Mesendoderm (in vitro differentiated cells): ENCODE measurements around the gene CRTC3. TPM values are rescaled to one million over a fixed set of nuclear protein-coding genes. Genes with fewer than 3 reads are reported as not detected.

Experiments
- DNase-seq: peaks from one replicate; pipeline ENCODE4 v3.0.0; 2013
- H2AK5ac ChIP-seq: 2 replicates; pipeline ENCODE4 v1.6.1; 2013; ENCODE audit warnings: low read length, inconsistent platforms
- H2BK120ac ChIP-seq: 2 replicates; pipeline ENCODE4 v1.6.1; 2013; ENCODE audit warnings: low read depth, mild to moderate bottlenecking, low read length, moderate library complexity, mixed read lengths
- H2BK15ac ChIP-seq: replicated peaks from 2 replicates; pipeline ENCODE4 v1.6.1; 2013; ENCODE audit warnings: low read depth, mild to moderate bottlenecking, moderate library complexity
- H2BK5ac ChIP-seq: 2 replicates; pipeline ENCODE4 v1.6.1; 2013; ENCODE audit warnings: low read length, inconsistent platforms
- H3K18ac ChIP-seq: 2 replicates; pipeline ENCODE4 v1.6.1; 2013; ENCODE audit warnings: mild to moderate bottlenecking, low read length, mixed read lengths
- H3K23ac ChIP-seq: one replicate; pipeline ENCODE4 v1.6.1; 2013; ENCODE audit warnings: low read length
- H3K27ac ChIP-seq: 2 replicates; pipeline ENCODE4 v1.5.1; 2013; ENCODE audit warnings: low read depth, mild to moderate bottlenecking, inconsistent platforms, low read length, moderate library complexity
- H3K27me3 ChIP-seq: 2 replicates; pipeline ENCODE4 v1.6.1; 2013; ENCODE audit warnings: low read length, control low read depth, mild to moderate bottlenecking, inconsistent platforms; ENCODE audit not compliant: insufficient read depth, poor library complexity
- H3K36me3 ChIP-seq: 2 replicates; pipeline ENCODE4 v1.6.1; 2013; ENCODE audit warnings: low read length, inconsistent platforms; ENCODE audit not compliant: control insufficient read depth, insufficient read depth
- H3K4ac ChIP-seq: one replicate; pipeline ENCODE4 v1.6.1; 2013; ENCODE audit warnings: low read depth, mild to moderate bottlenecking, low read length, moderate library complexity
- H3K4me1 ChIP-seq: 2 replicates; pipeline ENCODE4 v1.6.1; 2013; ENCODE audit warnings: low read depth, low read length, inconsistent platforms; ENCODE audit not compliant: control insufficient read depth
- H3K4me2 ChIP-seq: 2 replicates; pipeline ENCODE4 v1.6.1; 2013; ENCODE audit warnings: low read length
- H3K4me3 ChIP-seq: 2 replicates; pipeline ENCODE4 v1.5.1; 2013; ENCODE audit warnings: mild to moderate bottlenecking, low read length
- H3K56ac ChIP-seq: one replicate; pipeline ENCODE4 v1.6.1; 2013; ENCODE audit warnings: low read length
- H3K79me1 ChIP-seq: 2 replicates; pipeline ENCODE4 v1.6.1; 2013; ENCODE audit warnings: low read length, inconsistent platforms
- H3K79me2 ChIP-seq: 2 replicates; pipeline ENCODE4 v1.6.1; 2013; ENCODE audit warnings: mild to moderate bottlenecking, low read length; ENCODE audit not compliant: control insufficient read depth, insufficient read depth
- H3K9ac ChIP-seq: 2 replicates; pipeline ENCODE4 v1.6.1; 2013; ENCODE audit warnings: low read length, inconsistent platforms
- H4K5ac ChIP-seq: one replicate; pipeline ENCODE4 v1.6.1; 2013; ENCODE audit warnings: low read length
- H4K8ac ChIP-seq: one replicate; pipeline ENCODE4 v1.6.1; 2013; ENCODE audit warnings: low read depth, mild to moderate bottlenecking, control low read depth, low read length, moderate library complexity
- WGBS: extraction: QIAGEN DNeasy Blood & Tissue Kit; methylation state at CpG from one replicate; pipeline ENCODE4 v1.1.7; 2013; ENCODE audit warnings: low lambda C conversion rate, missing lambda C conversion rate; ENCODE audit not compliant: insufficient coverage; ENCODE audit errors: extremely low coverage; 5-methylcytosine and 5-hydroxymethylcytosine counted together
- polyA plus RNA-seq, 2 experiments: library from polyadenylated mRNA; stranded (reverse); fragments of 200-250 nt; gene quantifications; one replicate each; pipeline ENCODE4 v1.2.3, GENCODE V29; 2013

CRTC3 gene
- 2.7 TPM for polyA plus RNA-seq (2013, experiment 1 of 2)
- polyA plus RNA-seq (2013, experiment 2 of 2): 2.3 TPM

GRCh38 chr15:90529371-90530249 is at the start of gene CRTC3:
Gene CRTC3, plus strand, starts transcription at chr15:90529923. Its CDS starts 149 bp downstream, at chr15:90530072.
- Histone ChIP-seq H2AK5ac (no peak within 1 kb of the TSS), H2BK5ac (no peak within 1 kb of the TSS), H4K8ac (no peak within 1 kb of the TSS), H3K4ac (peak within 1 kb of the TSS; percentile 17), H3K4me2 (peak within 1 kb of the TSS; percentile 86), H3K4me3 (peak within 1 kb of the TSS; percentile 70), H2BK120ac (no peak within 1 kb of the TSS), H3K27ac (no peak within 1 kb of the TSS), H3K56ac (peak within 1 kb of the TSS; percentile 93), H3K18ac (peak within 1 kb of the TSS; percentile 88), H3K9ac (peak within 1 kb of the TSS; percentile 84), H3K4me1 (no peaks in the 10 kb centered on the region), H3K27me3 (peaks cover 8% of the 10 kb centered on the region), H3K79me1 (no peaks in the 10 kb centered on the region), H3K23ac (peak within 1 kb of the TSS; percentile 94), H4K5ac (no peak within 1 kb of the TSS), H3K79me2 (no peaks in the 10 kb centered on the region), H2BK15ac (no peak within 1 kb of the TSS), H3K36me3 (no peaks in the 10 kb centered on the region)
- DNase-seq: peak; percentile 38
- WGBS: no CpG with 5 or more reads among the region's 104 CpGs

GRCh38 chr15:90481023-90481422 is 48.7 kb upstream of the CRTC3 start:
- H2AK5ac ChIP-seq: no peak overlapping the region
- no peak overlapping the region for H4K5ac ChIP-seq
- H3K4ac ChIP-seq: no peak overlapping the region
- H3K9ac ChIP-seq: no peak overlapping the region
- H3K27ac ChIP-seq: no peak overlapping the region
- H4K8ac ChIP-seq: no peak overlapping the region
- no peak overlapping the region for H3K4me3 ChIP-seq
- no CpG with 5 or more reads among the region's 3 CpGs for WGBS
- no peaks in the 10 kb centered on the region for H3K79me1 ChIP-seq
- H3K27me3 ChIP-seq: no peaks in the 10 kb centered on the region
- no peaks in the 10 kb centered on the region for H3K4me1 ChIP-seq
- no peak for DNase-seq
- no peak overlapping the region for H2BK120ac ChIP-seq
- no peak overlapping the region for H3K56ac ChIP-seq
- no peak overlapping the region for H2BK15ac ChIP-seq
- H2BK5ac ChIP-seq: no peak overlapping the region
- no peak overlapping the region for H3K23ac ChIP-seq
- no peaks in the 10 kb centered on the region for H3K79me2 ChIP-seq
- no peak overlapping the region for H3K18ac ChIP-seq
- peaks cover 2% of the 10 kb centered on the region for H3K36me3 ChIP-seq
- no peak overlapping the region for H3K4me2 ChIP-seq

- H3K27me3 ChIP-seq: no peaks in the 10 kb centered on the region
- no peak overlapping the region for H3K23ac ChIP-seq
- no peak overlapping the region for H2BK5ac ChIP-seq
- WGBS: no CpG with 5 or more reads among the region's 7 CpGs
- no peak overlapping the region for H3K4me3 ChIP-seq
- H3K18ac ChIP-seq: no peak overlapping the region
- H3K4me1 ChIP-seq: no peaks in the 10 kb centered on the region
- H2AK5ac ChIP-seq: no peak overlapping the region
- H3K56ac ChIP-seq: no peak overlapping the region
- H3K36me3 ChIP-seq: peaks cover 8% of the 10 kb centered on the region
- peak; percentile 59 for DNase-seq
- H4K5ac ChIP-seq: no peak overlapping the region
- H2BK120ac ChIP-seq: no peak overlapping the region
- no peaks in the 10 kb centered on the region for H3K79me2 ChIP-seq
- H4K8ac ChIP-seq: no peak overlapping the region
- H3K27ac ChIP-seq: no peak overlapping the region
- H2BK15ac ChIP-seq: no peak overlapping the region
- H3K4ac ChIP-seq: no peak overlapping the region
- no peak overlapping the region for H3K4me2 ChIP-seq
- H3K79me1 ChIP-seq: no peaks in the 10 kb centered on the region
- H3K9ac ChIP-seq: no peak overlapping the region
Observed at GRCh38 chr15:90482124-90483011, 47.4 kb upstream of the CRTC3 start.

GRCh38 chr15:90483012-90483307 is 46.8 kb upstream of the CRTC3 start:
- no peak overlapping the region for H2BK5ac ChIP-seq
- H3K27ac ChIP-seq: no peak overlapping the region
- H2BK120ac ChIP-seq: no peak overlapping the region
- H3K4ac ChIP-seq: no peak overlapping the region
- no peak overlapping the region for H2BK15ac ChIP-seq
- no peak overlapping the region for H3K4me3 ChIP-seq
- H2AK5ac ChIP-seq: no peak overlapping the region
- no peaks in the 10 kb centered on the region for H3K27me3 ChIP-seq
- H3K4me1 ChIP-seq: no peaks in the 10 kb centered on the region
- H3K9ac ChIP-seq: no peak overlapping the region
- DNase-seq: no peak
- H3K79me2 ChIP-seq: no peaks in the 10 kb centered on the region
- H3K4me2 ChIP-seq: no peak overlapping the region
- no peak overlapping the region for H3K56ac ChIP-seq
- no peak overlapping the region for H3K23ac ChIP-seq
- H4K5ac ChIP-seq: no peak overlapping the region
- H3K18ac ChIP-seq: no peak overlapping the region
- no peaks in the 10 kb centered on the region for H3K79me1 ChIP-seq
- WGBS: no CpG with 5 or more reads among the region's 1 CpG
- peaks cover 11% of the 10 kb centered on the region for H3K36me3 ChIP-seq
- no peak overlapping the region for H4K8ac ChIP-seq

GRCh38 chr15:90483637-90484036 is 46.1 kb upstream of the CRTC3 start:
- Histone ChIP-seq H2BK15ac (no peak overlapping the region), H3K27ac (no peak overlapping the region), H3K4me1 (no peaks in the 10 kb centered on the region), H3K27me3 (no peaks in the 10 kb centered on the region), H4K8ac (no peak overlapping the region), H2BK5ac (no peak overlapping the region), H2BK120ac (no peak overlapping the region), H3K79me1 (no peaks in the 10 kb centered on the region), H3K4me2 (no peak overlapping the region), H3K23ac (no peak overlapping the region), H3K18ac (no peak overlapping the region), H3K4me3 (no peak overlapping the region), H3K4ac (no peak overlapping the region), H3K56ac (no peak overlapping the region), H3K9ac (no peak overlapping the region), H3K36me3 (peaks cover 11% of the 10 kb centered on the region), H2AK5ac (no peak overlapping the region), H3K79me2 (no peaks in the 10 kb centered on the region), H4K5ac (no peak overlapping the region)
- no peak for DNase-seq
- WGBS: no CpG with 5 or more reads among the region's 2 CpGs
